PFSK-1 (cell line): ENCODE data around the gene ANKS1A.

Experiments used
- FOXP2 ChIP-seq: optimal IDR thresholded peaks from 2 replicates; pipeline ENCODE3; 2011; ENCODE audit warnings: borderline replicate concordance, control low read depth, inconsistent platforms; ENCODE audit not compliant: insufficient read depth; ENCODE audit errors: extremely low read length, extremely low read depth
- POLR2AphosphoS5 ChIP-seq: IDR thresholded peaks from 2 replicates; pipeline ENCODE4 v1.6.1; 2012; ENCODE audit warnings: low read depth, mild to moderate bottlenecking, control low read depth, low read length, moderate library complexity
- REST ChIP-seq, 2 experiments: IDR thresholded peaks; 2 replicates each; pipeline versions ENCODE4 v1.6.1 to v1.8.0; 2011 to 2012; ENCODE audit warnings: low read depth in 2 of 2, low read length in 2 of 2, control low read depth in 1 of 2, inconsistent platforms in 1 of 2, mild to moderate bottlenecking in 1 of 2, moderate library complexity in 1 of 2; ENCODE audit not compliant: insufficient read depth in 1 of 2
- SIN3A ChIP-seq: IDR thresholded peaks from 2 replicates; pipeline ENCODE4 v1.6.1; 2012; ENCODE audit warnings: mild to moderate bottlenecking, low read length, moderate library complexity, borderline replicate concordance; ENCODE audit not compliant: insufficient read depth
- TAF1 ChIP-seq: IDR thresholded peaks from 2 replicates; pipeline ENCODE4 v1.6.1; 2012; ENCODE audit warnings: low read length, control low read depth, borderline replicate concordance; ENCODE audit not compliant: insufficient read depth

ANKS1A gene

GRCh38 chr6:35073211-35073610, 184.2 kb downstream of the ANKS1A start:
- TF ChIP-seq SIN3A (no peak), TAF1 (no peak), FOXP2 (no peak)

- TF ChIP-seq TAF1 (no peak), FOXP2 (no peak), SIN3A (no peak), POLR2AphosphoS5 (no peak), REST (IDR thresholded peaks at IDR 0.05; ENCODE audit: insufficient read depth in 1 of 2, low read depth in 2 of 2, low read length in 2 of 2) (no peak)
Measured at GRCh38 chr6:35073766-35074471, 184.9 kb downstream of the ANKS1A start.

GRCh38 chr6:35076997-35077712, 188.1 kb downstream of the ANKS1A start:
- TF ChIP-seq REST (IDR thresholded peaks at IDR 0.05; ENCODE audit: insufficient read depth in 1 of 2, low read depth in 2 of 2, low read length in 2 of 2) (no peak), TAF1 (no peak), FOXP2 (no peak), SIN3A (no peak), POLR2AphosphoS5 (no peak)

DNA sequence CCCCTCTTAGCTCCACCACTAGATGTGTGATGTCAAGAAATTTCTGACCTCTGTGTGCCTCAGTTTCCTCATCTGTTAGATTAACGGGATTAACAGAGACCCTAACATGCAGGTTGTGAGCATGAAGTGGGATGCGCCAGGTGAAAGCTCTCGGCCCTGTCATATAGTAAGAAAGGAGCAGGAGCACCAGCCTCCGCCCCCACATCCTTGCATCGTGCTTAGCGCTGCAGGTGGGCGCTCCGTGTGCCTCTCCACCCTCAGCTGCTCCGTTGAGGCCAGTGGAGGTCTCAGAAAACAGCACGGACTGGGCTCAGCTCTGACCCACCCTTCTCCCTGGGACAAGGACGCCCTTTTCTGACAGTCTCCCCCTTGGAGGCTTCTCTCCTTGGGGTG, 188.7 kb downstream of the ANKS1A start:
- TF ChIP-seq POLR2AphosphoS5 = no peak

DNA sequence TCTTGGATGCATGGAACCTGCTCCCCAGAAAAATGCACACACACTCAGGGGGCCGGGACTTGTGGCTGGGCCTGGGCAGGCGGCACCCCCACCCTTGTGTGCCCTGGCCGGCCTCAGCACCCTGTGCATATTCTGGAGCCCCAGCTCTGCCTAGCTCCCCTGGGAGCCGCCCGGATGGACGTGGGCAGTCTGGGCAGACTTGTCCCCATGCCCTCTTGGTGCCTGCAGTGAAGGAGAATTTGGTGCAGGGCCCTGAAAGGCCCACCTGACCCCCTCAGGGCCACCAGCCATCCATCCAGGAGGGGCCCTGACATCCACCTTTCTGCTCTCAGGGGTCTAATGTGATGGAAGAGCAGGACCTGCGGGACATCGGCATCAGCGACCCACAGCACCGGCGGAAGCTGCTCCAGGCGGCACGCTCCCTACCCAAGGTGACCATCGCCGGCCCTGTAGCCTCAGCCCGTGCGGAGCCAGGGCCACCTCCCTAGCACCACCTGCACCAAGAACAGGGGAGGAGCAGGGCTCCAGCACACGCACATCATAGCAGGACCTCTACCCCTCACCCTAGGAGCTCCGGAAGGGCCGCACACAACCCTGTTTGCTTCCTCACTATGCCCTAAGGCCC, 189.3 kb downstream of the ANKS1A start:
- no peak for TF ChIP-seq SIN3A
- TF ChIP-seq FOXP2 = no peak
- no peak for TF ChIP-seq REST (IDR thresholded peaks at IDR 0.05; ENCODE audit: insufficient read depth in 1 of 2, low read depth in 2 of 2, low read length in 2 of 2)
- no peak for TF ChIP-seq POLR2AphosphoS5
- no peak for TF ChIP-seq TAF1

- TF ChIP-seq POLR2AphosphoS5 = no peak
- TF ChIP-seq SIN3A = no peak
- TF ChIP-seq FOXP2 = no peak
- no peak for TF ChIP-seq REST (IDR thresholded peaks at IDR 0.05; ENCODE audit: insufficient read depth in 1 of 2, low read depth in 2 of 2, low read length in 2 of 2)
- TF ChIP-seq TAF1 = no peak
Measured at GRCh38 chr6:35078896-35079295, 189.8 kb downstream of the ANKS1A start.
